A673 (cell line): ENCODE measurements around the gene SLC25A47. TPM values are rescaled to one million over a fixed set of nuclear protein-coding genes. Genes with fewer than 3 reads are reported as not detected.

Experiments
- Bru-seq: library from RNA; stranded (reverse); fragments of 400-500 nt; gene quantifications from one replicate; lab custom pipeline; 2021; lab: Mats Ljungman, UMichigan
- BruChase-seq, 2 experiments: library from RNA; stranded (reverse); fragments of 400-500 nt; gene quantifications; one replicate each; lab custom pipeline; 2021; lab: Mats Ljungman, UMichigan
- BruUV-seq: library from RNA; stranded (reverse); fragments of 400-500 nt; replicated peaks from 2 replicates; lab custom pipeline; 2021; lab: Mats Ljungman, UMichigan
- CTCF ChIA-PET: fragments of 300-600 bp; sonication (Branson Sonifier 250); formaldehyde crosslinking; loops from one replicate; lab custom pipeline; 2022; ENCODE audit warnings: antibody characterized with exemption; lab: Charles Lee
- POLR2A ChIA-PET: fragments of 300-600 bp; sonication (Branson Sonifier 250); formaldehyde crosslinking; loops from one replicate; lab custom pipeline; 2022; ENCODE audit warnings: antibody characterized with exemption; ENCODE audit not compliant: low non-redundant PET; lab: Charles Lee
- DNase-seq: peaks from one replicate; pipeline ENCODE4 v3.0.0-alpha.2; 2015; ENCODE audit warnings: low spot score
- H3K27ac ChIP-seq: fragments of 200-600 bp; sonication (generic); 2 replicates; pipeline ENCODE4 v1.5.1; 2016; ENCODE audit warnings: mixed run types, low read depth, mild to moderate bottlenecking, mixed read lengths, antibody characterized with exemption, low read length; ENCODE audit not compliant: poor library complexity, severe bottlenecking
- H3K27me3 ChIP-seq: fragments of 200-600 bp; sonication (generic); replicated peaks from 2 replicates; pipeline ENCODE4 v1.6.1; 2017; ENCODE audit warnings: mixed run types, low read depth, mild to moderate bottlenecking, mixed read lengths, antibody characterized with exemption, low read length; ENCODE audit not compliant: insufficient read depth, poor library complexity
- H3K36me3 ChIP-seq: fragments of 200-600 bp; sonication (generic); 2 replicates; pipeline ENCODE4 v1.6.1; 2016; ENCODE audit warnings: mixed run types, mild to moderate bottlenecking, mixed read lengths, antibody characterized with exemption, low read length; ENCODE audit not compliant: insufficient read depth, poor library complexity, severe bottlenecking
- H3K4me1 ChIP-seq: fragments of 200-600 bp; sonication (generic); 2 replicates; pipeline ENCODE4 v1.6.1; 2017; ENCODE audit warnings: mixed run types, mild to moderate bottlenecking, mixed read lengths, antibody characterized with exemption, low read length; ENCODE audit not compliant: insufficient read depth, poor library complexity, severe bottlenecking
- H3K4me3 ChIP-seq: fragments of 200-600 bp; sonication (generic); 2 replicates; pipeline ENCODE4 v1.5.1; 2016; ENCODE audit warnings: low read depth, mixed run types, mild to moderate bottlenecking, mixed read lengths, low read length; ENCODE audit not compliant: poor library complexity, severe bottlenecking
- H3K9me3 ChIP-seq: fragments of 200-600 bp; sonication (generic); 2 replicates; pipeline ENCODE4 v1.6.1; 2016; ENCODE audit warnings: mixed run types, low read depth, mild to moderate bottlenecking, mixed read lengths, antibody characterized with exemption, low read length; ENCODE audit not compliant: poor library complexity, severe bottlenecking
- CTCF ChIP-seq: fragments of 300-800, 200-600 bp; sonication (generic); conservative IDR thresholded peaks from 2 replicates; pipeline ENCODE4 v1.5.1; 2017; ENCODE audit warnings: low read depth, mild to moderate bottlenecking, antibody characterized with exemption, low read length, moderate library complexity, mixed read lengths
- EZH2 ChIP-seq: fragments of 200-600 bp; sonication (generic); IDR thresholded peaks from 2 replicates; pipeline ENCODE4 v1.6.1; 2017; ENCODE audit warnings: borderline replicate concordance, low read depth, mild to moderate bottlenecking, mixed read lengths, antibody characterized with exemption, low read length; ENCODE audit not compliant: poor library complexity, severe bottlenecking
- intact Hi-C: fragments of 100-400 bp; cut with micrococcal nuclease; formaldehyde crosslinking; loops from one replicate; pipeline ENCODE4 v1.10.0; 2022; ENCODE audit not compliant: unreplicated experiment
- long read RNA-seq: library from polyadenylated mRNA; stranded (forward); transcript quantifications from one replicate; pipeline ENCODE4 v2.0.0, GENCODE V29; 2022
- total RNA-seq: library from RNA; stranded (reverse); gene quantifications from 2 replicates; pipeline ENCODE4 v1.2.3, GENCODE V29; 2021

Gene SLC25A47
- not detected in 2 replicates for total RNA-seq
- percentile 10 among the genes with signal in this experiment for Bru-seq, nascent RNA
- BruChase-seq, experiment 1, labeled RNA remaining after a 2-hour chase, result not detected
- BruChase-seq, experiment 2, labeled RNA remaining after a 6-hour chase, result percentile 17 among the genes with signal in this experiment
- long read RNA-seq, result 0 reads

GRCh38 chr14:100323121-100323941 is at the start of gene SLC25A47:
Gene SLC25A47, plus strand, starts transcription at chr14:100323339. Its CDS starts 76 bp downstream, at chr14:100323415.
- Histone ChIP-seq H3K4me1 (no peaks in the 10 kb centered on the region), H3K27ac (no peak within 1 kb of the TSS), H3K4me3 (no peak within 1 kb of the TSS), H3K9me3 (no peaks in the 10 kb centered on the region), H3K36me3 (no peaks in the 10 kb centered on the region), H3K27me3 (no peaks in the 10 kb centered on the region)
- no peak for TF ChIP-seq EZH2
- no peak for TF ChIP-seq CTCF
- intact Hi-C loops, result no loop called here
- no TSS peak for BruUV-seq
- ChIA-PET CTCF (no interaction called here), POLR2A (no interaction called here)
- no peak for DNase-seq

GRCh38 chr14:100274250-100274649 is 48.9 kb upstream of the SLC25A47 start:
- ChIA-PET POLR2A (no interaction called here), CTCF (no interaction called here)
- Histone ChIP-seq H3K4me1 (no peaks in the 10 kb centered on the region), H3K4me3 (no peak overlapping the region), H3K36me3 (peaks cover 15% of the 10 kb centered on the region), H3K27me3 (no peaks in the 10 kb centered on the region), H3K9me3 (no peaks in the 10 kb centered on the region), H3K27ac (no peak overlapping the region)
- intact Hi-C loops, result no loop called here
- BruUV-seq, result no TSS peak
- DNase-seq, result no peak
- TF ChIP-seq CTCF, result no peak
- no peak for TF ChIP-seq EZH2

GRCh38 chr14:100275214-100275613 is 47.9 kb upstream of the SLC25A47 start:
- H3K9me3 ChIP-seq, result no peaks in the 10 kb centered on the region
- peak; percentile 21 for DNase-seq
- H3K27me3 ChIP-seq, result no peaks in the 10 kb centered on the region
- H3K27ac ChIP-seq, result no peak overlapping the region
- intact Hi-C loops, result no loop called here
- H3K4me1 ChIP-seq, result no peaks in the 10 kb centered on the region
- no peak overlapping the region for H3K4me3 ChIP-seq
- BruUV-seq, result no TSS peak
- CTCF ChIA-PET, result no interaction called here
- peaks cover 11% of the 10 kb centered on the region for H3K36me3 ChIP-seq
- no peak for TF ChIP-seq EZH2
- TF ChIP-seq CTCF, result no peak
- POLR2A ChIA-PET, result no interaction called here
